Measurements from ENCODE around the gene UBE3B.
"Not testable (repeated sequence)": the region's sequence is repeated elsewhere in the genome, so short reads cannot be mapped to it uniquely, and the experiment has no call there.

The UBE3B gene

GRCh38 chr12:109451400-109451799 lies 26.0 kb upstream of the UBE3B start:
- DNase-seq = no peak

GRCh38 chr12:109452489-109452888 lies 24.9 kb upstream of the UBE3B start:
- DNase-seq = no peak

- no peak for DNase-seq
Observed at GRCh38 chr12:109455706-109456105, 21.7 kb upstream of the UBE3B start.

GRCh38 chr12:109458086-109458485 lies 19.3 kb upstream of the UBE3B start:
- DNase-seq = no peak

GRCh38 chr12:109458771-109459208 lies 18.6 kb upstream of the UBE3B start:
- no peak for DNase-seq

- no peak for DNase-seq
Observed at GRCh38 chr12:109459247-109459646, 18.2 kb upstream of the UBE3B start.

GRCh38 chr12:109460538-109460937 lies 16.9 kb upstream of the UBE3B start:
- no peak for DNase-seq

- DNase-seq = no peak
Observed at GRCh38 chr12:109461049-109461845, 16.2 kb upstream of the UBE3B start.

GRCh38 chr12:109461846-109462756 lies 15.3 kb upstream of the UBE3B start:
- DNase-seq = no peak

- no peak for DNase-seq
Observed at GRCh38 chr12:109462868-109463692, 14.4 kb upstream of the UBE3B start.

GRCh38 chr12:109463756-109464155 lies 13.7 kb upstream of the UBE3B start:
- DNase-seq = no peak

- no peak for DNase-seq
Observed at GRCh38 chr12:109464642-109465351, 12.6 kb upstream of the UBE3B start.

- no peak for DNase-seq
Observed at GRCh38 chr12:109466305-109466704, 11.1 kb upstream of the UBE3B start.

- no peak for DNase-seq
Observed at GRCh38 chr12:109466821-109467220, 10.6 kb upstream of the UBE3B start.

- DNase-seq = no peak
Observed at GRCh38 chr12:109467978-109468676, 9.3 kb upstream of the UBE3B start.

- DNase-seq = no peak
Observed at GRCh38 chr12:109469517-109469916, 7.9 kb upstream of the UBE3B start.

- no peak for DNase-seq
Observed at GRCh38 chr12:109473006-109473405, 4.4 kb upstream of the UBE3B start.

- not testable (repeated sequence) for DNase-seq
Observed at GRCh38 chr12:109473526-109474270, 3.7 kb upstream of the UBE3B start.

GRCh38 chr12:109475121-109475520 lies 2.3 kb upstream of the UBE3B start:
- DNase-seq = no peak

GRCh38 chr12:109475993-109476806 lies 1.2 kb upstream of the UBE3B start:
- no peak for DNase-seq

Data from stimulated activated CD4-positive, alpha-beta T cell treated with anti-CD3 and anti-CD28 coated beads, Interleukin-4, amount 100 ng/mL, for 4 hours (primary cell).